CD4-positive, alpha-beta T cell treated with Interleukin-12 subunit alpha and Interleukin-12 subunit beta, for 1 hour (primary cell): ENCODE results near the gene KRTAP10-11.
"Not testable (repeated sequence)": the region's sequence is repeated elsewhere in the genome, so short reads cannot be mapped to it uniquely, and the experiment has no call there.

Source experiments
- DNase-seq: peaks from one replicate; pipeline ENCODE4 v3.0.0-alpha.2; 2020

Gene KRTAP10-11

DNA sequence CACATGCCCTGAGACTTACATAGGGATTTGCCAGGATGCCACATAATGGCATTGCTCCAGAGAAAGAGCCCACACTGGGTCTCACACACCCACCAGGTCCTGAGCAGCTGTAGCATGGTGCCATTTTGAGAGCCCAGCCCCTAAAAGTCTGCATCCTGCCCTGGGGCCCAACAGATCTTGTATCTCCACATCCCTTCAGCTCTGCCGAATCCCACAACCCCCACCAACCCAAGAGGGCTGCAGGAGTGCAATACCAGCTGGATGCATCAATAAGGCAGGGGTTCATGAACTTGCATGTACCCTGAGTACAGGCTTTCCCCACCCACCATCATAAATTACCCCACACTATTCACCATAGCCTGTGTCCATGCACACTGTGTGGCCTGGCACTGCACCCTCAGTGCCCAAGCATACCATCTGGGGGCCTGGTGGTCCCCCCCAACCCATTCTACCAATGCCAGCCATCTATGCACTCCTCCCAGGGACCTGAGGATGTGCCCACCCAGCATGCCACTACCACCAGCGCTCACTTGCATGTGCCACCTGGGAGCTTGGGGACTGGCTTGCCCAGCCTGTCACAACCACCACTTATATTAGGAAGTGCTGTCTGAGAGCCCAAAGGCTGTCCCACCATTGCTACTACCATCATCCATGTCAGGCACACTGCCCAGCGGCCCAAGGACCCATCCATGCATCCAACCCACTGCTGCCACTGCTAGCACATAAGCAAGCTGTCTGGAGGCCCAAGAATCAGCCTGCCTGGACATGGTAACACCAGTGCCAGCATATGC lies 24.6 kb downstream of the KRTAP10-11 start:
- no peak for DNase-seq

DNA sequence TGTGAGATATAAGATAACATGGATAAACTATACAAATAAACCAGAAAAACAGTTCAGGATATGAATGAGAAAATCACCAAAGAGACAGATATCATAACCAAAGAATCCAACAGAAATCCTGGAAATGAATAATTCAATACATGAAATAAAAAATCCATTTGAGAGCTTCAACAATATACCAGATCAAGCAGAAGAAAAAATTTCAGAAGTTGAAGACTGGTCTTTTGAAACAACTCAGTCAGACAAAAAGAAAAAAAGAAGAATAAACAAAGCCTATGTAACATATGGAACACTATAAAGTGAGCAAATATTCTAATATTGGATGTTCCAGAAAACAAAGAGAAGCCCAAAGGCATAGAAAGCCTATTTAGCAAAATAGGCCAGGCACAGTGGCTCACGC lies 25.7 kb downstream of the KRTAP10-11 start:
- DNase-seq = no peak

- no peak for DNase-seq
Observed at GRCh38 chr21:44677881-44678280, 31.7 kb downstream of the KRTAP10-11 start.

DNA sequence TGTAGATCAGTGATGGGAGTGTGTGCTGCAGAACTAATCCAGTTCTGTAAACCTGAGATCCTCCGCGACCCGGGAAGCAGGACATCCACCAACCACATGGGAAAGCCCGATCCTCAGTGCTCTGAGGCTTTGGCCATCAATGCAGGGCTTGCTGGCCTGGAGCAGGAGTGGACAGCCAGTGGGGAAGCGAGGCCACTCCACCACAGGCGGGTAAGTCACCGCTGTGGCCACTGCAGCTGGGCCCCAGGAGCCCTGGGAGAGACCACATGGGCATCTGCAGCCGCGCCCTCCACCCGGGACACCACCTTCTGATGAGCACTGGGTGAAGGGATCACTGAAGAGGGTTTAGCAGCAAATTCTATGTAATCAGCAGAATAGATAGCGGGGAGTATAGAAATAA lies 34.9 kb downstream of the KRTAP10-11 start:
- no peak for DNase-seq

DNA sequence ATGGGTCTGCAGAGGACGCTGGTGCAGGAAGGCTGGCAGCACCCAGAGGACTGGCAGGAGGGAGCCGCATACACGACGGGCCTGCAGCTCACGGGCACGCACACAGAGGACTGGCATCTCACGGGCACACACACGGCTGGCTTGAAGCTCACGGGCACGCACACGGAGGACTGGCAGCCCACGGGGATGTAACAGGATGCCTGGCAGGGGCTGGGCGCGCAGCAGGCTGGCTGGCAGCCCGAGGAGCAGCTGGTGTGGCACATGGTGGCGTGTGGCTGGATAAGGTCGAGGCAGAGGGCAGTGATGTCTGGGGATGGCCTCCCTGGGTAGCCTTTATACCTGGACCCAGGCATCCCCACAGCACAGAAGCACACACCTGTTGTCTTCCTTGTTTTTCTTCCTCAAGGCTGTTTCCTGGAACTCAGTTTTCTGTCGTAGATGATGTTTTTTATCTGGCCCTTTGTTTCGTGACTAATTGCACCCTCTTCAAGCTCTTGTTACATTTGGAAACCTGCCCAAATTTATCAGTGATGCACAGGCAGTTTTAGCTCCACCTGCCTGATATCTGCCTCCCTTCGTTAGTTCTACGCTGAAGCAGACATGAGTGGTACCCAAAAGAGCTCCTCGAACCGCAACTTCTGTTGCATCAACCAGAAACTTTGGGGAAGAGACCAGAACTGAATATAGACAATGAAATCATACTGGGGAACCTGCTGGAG lies 35.8 kb downstream of the KRTAP10-11 start, which contains the start of gene KRTAP12-1:
Gene KRTAP12-1 (minus strand): TSS at position 303 of the 719 bp plus-strand sequence. CDS start 40 bp downstream, at position 263.
- no peak for DNase-seq

DNA sequence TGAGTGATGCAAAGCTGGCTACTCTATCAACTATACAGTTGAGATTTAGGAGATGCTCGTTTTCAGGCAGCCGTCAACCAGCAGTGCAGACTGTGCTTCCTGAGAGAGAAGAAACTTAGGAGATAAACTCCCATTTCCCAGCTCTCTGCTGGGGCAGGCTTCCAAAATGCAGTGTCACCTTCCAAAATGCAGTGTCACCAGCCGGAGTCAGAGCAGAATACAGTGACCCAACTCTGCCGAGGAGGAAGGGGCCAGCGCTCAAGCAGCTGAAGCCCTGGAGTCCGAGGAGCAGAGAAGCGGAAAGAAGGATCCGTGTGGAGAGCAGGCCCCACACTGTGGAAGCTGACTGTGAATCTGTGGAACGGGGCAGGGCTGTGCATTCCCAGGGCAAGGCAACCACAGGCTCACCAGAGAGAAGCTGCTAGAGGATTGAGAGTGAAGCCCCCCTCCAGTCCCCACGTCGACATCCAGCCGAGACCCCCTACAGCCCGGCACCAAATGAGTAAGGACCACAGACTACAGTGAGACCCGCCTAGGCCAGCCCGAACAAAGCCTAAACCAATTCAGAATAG lies 36.5 kb downstream of the KRTAP10-11 start:
- DNase-seq = no peak

GRCh38 chr21:44684077-44684476 lies 37.9 kb downstream of the KRTAP10-11 start:
- no peak for DNase-seq

DNA sequence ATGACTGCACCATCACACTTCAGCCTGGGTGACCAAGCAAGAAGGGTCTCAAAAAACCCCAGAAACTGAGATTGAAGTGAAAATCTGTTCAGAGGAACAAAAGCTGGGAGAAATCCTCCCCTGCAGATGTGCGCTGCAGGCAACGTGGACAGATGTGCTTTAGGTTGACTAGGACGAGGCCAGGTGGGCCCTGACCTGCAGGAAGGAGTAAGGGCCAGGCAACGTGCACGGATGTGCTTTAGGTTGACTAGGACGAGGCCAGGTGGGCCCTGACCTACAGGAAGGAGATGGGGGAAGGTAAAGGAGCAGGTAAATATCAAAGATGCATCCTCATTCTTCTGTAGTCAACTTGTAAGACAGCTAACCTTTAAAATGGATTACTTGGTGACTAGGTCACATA lies 38.3 kb downstream of the KRTAP10-11 start:
- no peak for DNase-seq

DNA sequence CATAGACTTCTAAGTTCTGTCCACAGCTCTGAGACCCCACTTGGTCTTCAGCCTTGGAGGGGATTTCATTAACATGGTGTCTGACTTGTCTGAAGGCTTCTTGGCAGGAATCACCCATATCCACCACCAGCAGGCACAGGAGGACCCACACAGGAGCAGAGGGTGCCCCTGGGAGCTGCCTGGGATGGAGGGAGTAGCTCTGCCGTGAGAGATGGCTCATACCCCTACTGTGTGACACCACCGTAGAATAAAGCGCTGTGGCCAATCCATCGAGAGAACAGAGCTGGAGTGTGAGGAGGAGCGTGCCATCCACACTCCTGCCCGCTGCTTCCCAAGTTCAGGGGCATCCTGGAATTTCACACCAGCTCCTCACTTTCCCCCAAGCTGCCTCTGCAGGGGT lies 38.8 kb downstream of the KRTAP10-11 start:
- not testable (repeated sequence) for DNase-seq

- no peak for DNase-seq
Observed at GRCh38 chr21:44686000-44686781, 40.0 kb downstream of the KRTAP10-11 start.

DNA sequence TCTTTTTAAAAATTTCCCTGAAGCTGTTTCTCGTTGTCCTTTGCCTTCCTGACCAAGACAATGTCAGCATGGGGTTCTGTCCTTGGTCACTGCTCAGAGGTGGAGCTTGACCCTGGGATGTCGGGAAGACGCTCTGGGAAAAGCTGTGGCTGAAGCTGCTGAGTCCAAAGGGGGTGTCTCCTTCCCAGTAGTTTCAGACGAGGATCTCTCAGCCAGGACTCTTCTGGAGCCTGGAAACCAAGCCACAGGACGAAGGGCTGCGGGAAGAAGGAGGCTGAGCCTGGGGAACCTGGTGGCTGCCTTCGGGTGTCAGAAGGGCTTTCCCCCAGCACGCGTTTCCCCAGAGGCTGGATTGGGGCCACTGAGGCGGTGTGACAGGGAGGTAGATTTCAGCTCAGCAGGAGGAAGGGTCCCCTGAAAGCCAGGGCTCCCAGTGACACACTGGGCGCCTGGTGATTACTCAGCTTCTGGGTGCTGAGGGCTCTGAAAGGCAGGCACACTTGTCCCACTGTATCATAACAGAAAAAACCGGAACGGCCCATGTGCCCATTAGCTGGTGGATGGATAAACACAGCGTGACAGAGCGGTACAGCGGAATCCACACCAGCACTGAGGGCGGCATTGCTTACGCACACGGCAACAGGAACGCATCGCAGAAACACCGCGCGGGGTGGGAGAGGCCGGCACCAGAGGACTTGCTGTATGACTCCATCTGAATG lies 40.8 kb downstream of the KRTAP10-11 start:
- no peak for DNase-seq

DNA sequence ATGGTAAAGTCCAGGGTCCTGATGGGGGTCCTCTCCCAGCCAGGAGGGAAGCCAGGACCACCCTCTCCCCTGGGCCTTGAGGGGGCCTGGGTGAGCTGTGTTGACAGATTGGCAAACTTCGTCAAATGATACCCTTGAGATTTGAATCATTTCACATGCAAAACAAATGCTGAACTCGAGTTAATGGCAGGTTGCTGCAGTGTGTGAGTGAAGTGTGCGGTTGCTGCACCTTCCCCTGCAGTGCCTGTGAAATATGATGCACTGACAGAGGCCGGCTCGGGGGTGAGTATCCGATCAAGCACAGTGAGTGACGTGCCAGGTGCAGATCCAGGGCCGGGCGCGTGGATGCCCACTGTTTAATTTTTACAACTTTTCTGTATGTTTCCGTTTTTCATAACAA lies 41.5 kb downstream of the KRTAP10-11 start:
- no peak for DNase-seq

GRCh38 chr21:44689740-44690139 lies 43.5 kb downstream of the KRTAP10-11 start:
- not testable (repeated sequence) for DNase-seq

- DNase-seq = no peak
Observed at GRCh38 chr21:44691686-44692085, 45.5 kb downstream of the KRTAP10-11 start.

DNA sequence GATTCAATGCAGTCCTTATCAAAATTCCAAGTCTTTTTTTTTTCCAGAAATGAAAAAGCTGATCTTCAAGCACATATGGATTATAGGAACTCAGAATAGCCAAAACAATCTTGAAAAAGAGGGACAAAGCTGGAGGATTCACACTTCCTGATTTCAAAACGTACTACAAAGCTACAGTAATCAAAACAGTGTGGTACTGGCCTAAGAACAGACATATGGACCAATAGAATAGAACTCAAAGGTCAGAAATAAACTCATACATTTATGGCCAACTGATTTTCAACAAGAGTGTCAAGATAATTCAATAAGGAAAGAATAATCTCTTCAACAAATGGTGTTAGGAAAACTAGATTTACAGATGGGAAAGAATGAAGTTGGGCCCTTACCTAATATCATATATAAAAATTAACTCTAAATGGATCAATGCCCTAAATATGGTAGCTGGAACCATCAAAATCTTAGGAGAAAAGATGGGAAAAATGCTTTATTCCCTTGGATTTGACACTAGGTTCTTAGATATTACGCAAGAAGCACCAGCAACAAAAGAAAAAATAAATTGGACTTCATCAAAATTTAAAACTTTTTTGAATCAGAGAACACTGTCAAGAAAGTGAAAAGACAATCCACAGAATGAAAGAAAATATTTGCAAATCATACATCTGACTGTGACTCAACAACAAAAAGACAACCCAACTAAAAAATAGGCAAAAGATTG lies 46.7 kb downstream of the KRTAP10-11 start:
- no peak for DNase-seq

DNA sequence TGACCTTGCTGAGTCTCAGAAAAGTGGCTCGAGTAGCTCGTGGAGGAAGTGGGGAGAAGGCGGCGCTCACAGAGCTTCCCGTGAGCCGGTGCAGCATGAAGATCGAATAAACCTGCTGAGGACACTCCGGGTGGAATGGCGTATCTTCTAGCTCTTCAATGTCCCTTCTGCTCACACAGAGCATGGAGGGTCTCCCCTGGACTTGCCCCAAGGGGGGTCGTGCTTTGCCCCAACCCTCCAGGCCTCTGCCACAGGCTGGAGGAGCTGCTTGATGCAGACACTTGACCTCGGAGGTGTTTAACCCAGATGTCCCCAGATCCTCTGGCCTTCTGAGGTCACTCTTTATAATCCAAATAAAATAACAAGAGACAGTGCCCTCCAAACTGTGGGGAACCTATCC lies 48.6 kb downstream of the KRTAP10-11 start:
- no peak for DNase-seq

DNA sequence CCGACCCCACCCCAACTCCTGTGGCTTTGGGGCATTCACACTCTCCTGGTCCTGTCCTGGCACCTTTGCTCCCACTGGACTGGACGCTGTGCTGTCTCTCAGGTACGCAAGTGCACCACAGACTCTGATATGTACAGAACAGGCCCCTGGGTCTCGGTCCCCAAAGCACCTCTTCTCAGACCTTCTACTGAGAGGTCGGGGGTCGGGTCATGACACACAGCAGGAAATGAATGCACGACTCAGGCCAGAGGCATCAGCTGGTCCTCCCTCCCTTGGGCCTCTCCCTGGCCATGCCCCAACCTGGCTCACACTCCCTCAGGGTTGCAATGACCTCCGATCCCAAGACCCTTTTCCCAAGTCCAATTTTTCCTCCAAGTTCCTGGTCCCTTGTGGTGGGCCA lies 49.0 kb downstream of the KRTAP10-11 start:
- no peak for DNase-seq

- DNase-seq = no peak
Observed at GRCh38 chr21:44695641-44696040, 49.4 kb downstream of the KRTAP10-11 start.

- DNase-seq = no peak
Observed at GRCh38 chr21:44696572-44696971, 50.4 kb downstream of the KRTAP10-11 start.
